ENCODE measurements around the gene PRM3.

- TF ChIP-seq CTCF (IDR thresholded peaks at IDR 0.05) (no peak), ZFX (IDR thresholded peaks at IDR 0.05; ENCODE audit: borderline replicate concordance) (no peak)
Observed at GRCh38 chr16:11233727-11234376, 39.6 kb downstream of the PRM3 start.

Measured in 22Rv1 (cell line).